ENCODE results near the gene CNTNAP5.

CNTNAP5 gene

DNA sequence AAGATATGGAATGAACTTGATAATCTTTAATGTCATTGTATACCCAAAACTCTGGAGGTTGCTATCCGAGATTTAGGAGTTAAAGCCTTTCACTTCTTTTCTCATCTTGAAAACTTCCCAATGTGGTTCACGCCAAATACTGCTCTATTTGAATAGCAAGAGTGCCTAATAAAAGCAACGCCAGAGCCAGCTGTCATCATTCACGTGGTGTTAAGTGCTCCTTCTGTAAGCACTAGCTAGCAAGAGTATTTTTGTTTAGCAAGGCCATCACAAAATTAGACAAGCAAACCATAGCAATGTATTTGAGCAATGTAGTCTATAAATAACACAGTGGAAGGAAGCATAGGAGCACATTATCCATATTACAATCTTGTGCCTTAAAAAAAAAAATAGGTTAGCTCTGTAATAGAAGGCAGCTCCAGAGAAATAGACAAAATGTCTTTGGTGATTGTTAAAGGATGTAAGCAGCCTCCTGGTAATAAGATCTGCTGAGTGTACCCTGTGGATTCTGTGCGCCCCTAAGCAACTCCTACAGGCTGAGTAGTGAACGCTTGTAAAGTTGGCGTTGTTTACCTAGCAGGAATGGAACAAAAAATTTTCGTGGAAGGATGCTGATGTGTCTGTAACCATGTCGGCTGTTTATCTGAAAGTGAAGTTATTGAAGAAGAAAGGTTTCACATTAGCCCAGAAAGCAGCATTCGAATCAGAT is 518.0 kb downstream of the CNTNAP5 start:
- Histone ChIP-seq H3K4me3 (ENCODE audit: low read length) (no peak overlapping the region), H3K9me3 (ENCODE audit: low read length) (no peaks in the 10 kb centered on the region), H3K4me1 (ENCODE audit: insufficient read depth, low read length) (no peaks in the 10 kb centered on the region), H2AFZ (ENCODE audit: low read depth, low read length) (no peak overlapping the region), H3K27me3 (ENCODE audit: insufficient read depth, low read length) (no peaks in the 10 kb centered on the region), H3K36me3 (ENCODE audit: insufficient read depth, low read length) (no peaks in the 10 kb centered on the region)

DNA sequence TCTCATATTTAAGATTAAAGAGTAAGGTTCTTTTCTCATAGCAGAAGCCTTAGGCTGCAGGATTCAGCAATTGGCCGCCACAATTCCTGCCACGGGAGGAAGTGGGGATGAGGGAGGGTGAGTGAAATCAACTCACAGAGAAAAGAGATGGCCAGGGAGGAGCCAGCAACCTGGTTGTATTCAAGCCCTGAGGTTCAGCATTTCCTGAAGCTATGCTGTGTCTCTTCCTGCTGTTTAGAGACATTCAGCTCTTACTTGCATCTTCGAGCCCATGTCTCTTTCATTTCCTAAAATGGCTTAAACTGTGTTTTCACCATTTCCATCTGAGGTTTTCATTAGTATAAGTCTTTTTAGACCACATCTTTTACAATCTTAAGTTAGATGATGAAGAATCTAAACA is 522.6 kb downstream of the CNTNAP5 start:
- H3K9me3 ChIP-seq (ENCODE audit: low read length): no peaks in the 10 kb centered on the region
- H3K27me3 ChIP-seq (ENCODE audit: insufficient read depth, low read length): no peaks in the 10 kb centered on the region
- H3K4me1 ChIP-seq (ENCODE audit: insufficient read depth, low read length): peaks cover 24% of the 10 kb centered on the region
- no peak overlapping the region for H3K4me3 ChIP-seq (ENCODE audit: low read length)
- no peaks in the 10 kb centered on the region for H3K36me3 ChIP-seq (ENCODE audit: insufficient read depth, low read length)
- no peak overlapping the region for H2AFZ ChIP-seq (ENCODE audit: low read depth, low read length)

DNA sequence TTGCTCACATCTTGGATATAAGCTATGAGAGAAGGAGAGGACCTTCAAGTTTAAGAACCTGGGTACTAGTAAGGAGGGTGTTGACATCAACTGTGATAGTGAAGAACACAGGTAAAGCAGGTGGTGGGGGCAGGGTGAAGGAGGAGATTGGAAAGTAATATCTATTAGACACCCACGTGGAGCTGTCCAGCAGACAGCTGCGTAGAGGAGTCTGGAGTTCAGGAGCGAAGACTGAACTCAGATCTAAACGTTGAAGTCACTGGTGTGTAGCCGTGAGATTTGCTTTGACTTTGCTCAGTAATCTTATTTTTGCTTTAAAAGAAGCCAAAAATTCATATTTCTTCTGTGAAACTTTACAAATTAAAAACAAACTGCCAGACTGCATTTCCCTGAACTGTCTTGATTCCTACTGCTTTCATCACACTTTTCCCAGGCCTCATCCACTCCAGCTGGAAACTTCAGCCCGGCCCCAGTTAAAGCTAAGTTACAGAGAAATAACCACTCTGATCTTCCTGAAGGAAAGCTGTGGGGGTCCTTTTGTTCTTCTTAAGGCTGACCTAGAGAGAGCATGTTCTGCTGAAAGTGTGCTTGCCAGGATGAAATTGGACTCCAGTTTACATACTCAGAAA is 533.3 kb downstream of the CNTNAP5 start:
- Histone ChIP-seq H3K4me1 (ENCODE audit: insufficient read depth, low read length) (no peaks in the 10 kb centered on the region), H3K9me3 (ENCODE audit: low read length) (no peaks in the 10 kb centered on the region), H3K36me3 (ENCODE audit: insufficient read depth, low read length) (no peaks in the 10 kb centered on the region), H2AFZ (ENCODE audit: low read depth, low read length) (no peak overlapping the region), H3K27me3 (ENCODE audit: insufficient read depth, low read length) (no peaks in the 10 kb centered on the region), H3K4me3 (ENCODE audit: low read length) (no peak overlapping the region)

DNA sequence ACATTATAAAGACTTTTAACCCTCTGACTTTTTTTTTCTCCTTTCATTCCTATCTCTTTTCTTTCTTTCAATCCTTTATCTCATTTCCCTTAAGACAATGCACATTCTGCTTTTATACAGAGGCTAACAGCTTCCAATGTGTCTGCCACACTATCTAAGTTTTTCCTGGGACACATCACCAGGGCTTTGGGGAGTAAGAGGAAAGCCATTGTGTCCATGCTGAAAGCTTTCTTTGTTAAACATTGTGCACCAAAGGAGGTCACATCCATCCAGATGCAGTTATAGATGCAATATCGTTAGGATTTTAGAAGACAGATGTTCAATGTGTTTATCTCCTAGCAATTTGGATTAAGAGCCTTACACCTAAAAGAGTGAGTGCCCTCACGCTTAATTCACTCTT is 534.1 kb downstream of the CNTNAP5 start:
- Histone ChIP-seq H3K4me1 (ENCODE audit: insufficient read depth, low read length) (no peaks in the 10 kb centered on the region), H3K27me3 (ENCODE audit: insufficient read depth, low read length) (no peaks in the 10 kb centered on the region), H3K4me3 (ENCODE audit: low read length) (no peak overlapping the region), H3K36me3 (ENCODE audit: insufficient read depth, low read length) (no peaks in the 10 kb centered on the region), H2AFZ (ENCODE audit: low read depth, low read length) (no peak overlapping the region), H3K9me3 (ENCODE audit: low read length) (no peaks in the 10 kb centered on the region)

DNA sequence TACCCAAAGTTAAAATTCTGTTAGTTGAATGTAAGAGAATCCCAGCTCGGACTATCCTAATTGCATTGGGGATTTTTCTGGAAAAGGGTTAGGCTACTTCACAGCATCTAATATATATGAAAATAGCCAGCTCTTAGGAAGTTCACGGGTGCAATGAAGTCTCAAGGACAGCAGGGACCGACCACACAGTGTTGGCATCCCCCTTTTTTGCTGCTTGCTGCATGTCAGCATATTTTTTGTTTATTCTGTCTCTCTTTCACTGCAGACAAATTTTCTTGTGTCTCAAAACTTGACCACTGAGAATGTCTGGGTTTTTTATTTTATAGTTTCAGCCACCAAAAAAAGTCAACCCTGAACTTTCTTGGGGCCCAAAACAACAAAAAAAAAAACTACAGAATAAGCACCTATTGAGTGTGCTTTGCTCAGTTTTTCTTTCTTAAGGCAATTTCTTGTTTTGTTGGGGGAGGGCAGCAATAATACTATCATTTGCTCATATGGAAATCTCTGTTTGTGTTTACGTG is 535.6 kb downstream of the CNTNAP5 start:
- Histone ChIP-seq H3K4me3 (ENCODE audit: low read length) (no peak overlapping the region), H2AFZ (ENCODE audit: low read depth, low read length) (no peak overlapping the region), H3K9me3 (ENCODE audit: low read length) (no peaks in the 10 kb centered on the region), H3K4me1 (ENCODE audit: insufficient read depth, low read length) (no peaks in the 10 kb centered on the region), H3K27me3 (ENCODE audit: insufficient read depth, low read length) (no peaks in the 10 kb centered on the region), H3K36me3 (ENCODE audit: insufficient read depth, low read length) (no peaks in the 10 kb centered on the region)

DNA sequence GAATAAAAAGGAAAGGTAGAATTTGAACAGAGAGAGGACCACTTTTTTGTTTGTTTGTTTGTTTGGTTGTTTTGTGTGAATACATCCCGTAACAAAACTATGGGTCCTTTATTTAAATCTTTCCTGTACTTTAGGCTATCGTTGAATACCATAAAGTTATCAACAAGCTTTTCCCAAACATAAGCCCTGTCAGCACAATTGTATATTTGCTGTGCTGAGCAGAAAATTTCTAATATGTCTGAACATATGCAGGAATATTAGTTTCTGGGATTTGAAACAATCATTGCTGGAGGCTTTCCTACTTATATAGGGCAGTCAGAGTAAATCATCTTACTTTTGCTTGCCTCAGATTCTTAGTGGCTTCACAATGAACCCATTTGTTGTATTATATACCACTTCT is 536.4 kb downstream of the CNTNAP5 start:
- no peak overlapping the region for H3K4me3 ChIP-seq (ENCODE audit: low read length)
- no peaks in the 10 kb centered on the region for H3K4me1 ChIP-seq (ENCODE audit: insufficient read depth, low read length)
- H3K27me3 ChIP-seq (ENCODE audit: insufficient read depth, low read length): no peaks in the 10 kb centered on the region
- H2AFZ ChIP-seq (ENCODE audit: low read depth, low read length): no peak overlapping the region
- H3K9me3 ChIP-seq (ENCODE audit: low read length): no peaks in the 10 kb centered on the region
- H3K36me3 ChIP-seq (ENCODE audit: insufficient read depth, low read length): no peaks in the 10 kb centered on the region

DNA sequence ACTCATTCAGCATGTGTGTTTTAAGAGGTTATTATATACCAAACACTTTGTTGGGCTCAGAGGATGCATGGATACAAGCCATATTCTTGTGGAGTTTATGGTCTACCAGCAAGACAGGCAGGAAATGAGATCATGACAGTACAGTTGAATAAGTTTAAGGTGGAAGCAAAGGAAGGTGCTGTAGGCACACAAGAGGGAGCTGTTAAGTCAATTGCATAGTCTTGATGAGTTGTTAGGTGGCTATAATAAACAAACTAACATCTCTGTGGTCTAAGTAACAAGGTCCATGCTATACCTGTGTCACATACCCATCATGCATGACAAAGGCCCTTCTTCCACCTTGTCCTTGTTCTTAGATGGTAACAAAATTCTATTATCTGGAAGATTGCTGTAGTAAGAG is 538.3 kb downstream of the CNTNAP5 start:
- H3K4me1 ChIP-seq (ENCODE audit: insufficient read depth, low read length): no peaks in the 10 kb centered on the region
- H2AFZ ChIP-seq (ENCODE audit: low read depth, low read length): no peak overlapping the region
- H3K27me3 ChIP-seq (ENCODE audit: insufficient read depth, low read length): no peaks in the 10 kb centered on the region
- H3K9me3 ChIP-seq (ENCODE audit: low read length): no peaks in the 10 kb centered on the region
- no peaks in the 10 kb centered on the region for H3K36me3 ChIP-seq (ENCODE audit: insufficient read depth, low read length)
- H3K4me3 ChIP-seq (ENCODE audit: low read length): no peak overlapping the region

DNA sequence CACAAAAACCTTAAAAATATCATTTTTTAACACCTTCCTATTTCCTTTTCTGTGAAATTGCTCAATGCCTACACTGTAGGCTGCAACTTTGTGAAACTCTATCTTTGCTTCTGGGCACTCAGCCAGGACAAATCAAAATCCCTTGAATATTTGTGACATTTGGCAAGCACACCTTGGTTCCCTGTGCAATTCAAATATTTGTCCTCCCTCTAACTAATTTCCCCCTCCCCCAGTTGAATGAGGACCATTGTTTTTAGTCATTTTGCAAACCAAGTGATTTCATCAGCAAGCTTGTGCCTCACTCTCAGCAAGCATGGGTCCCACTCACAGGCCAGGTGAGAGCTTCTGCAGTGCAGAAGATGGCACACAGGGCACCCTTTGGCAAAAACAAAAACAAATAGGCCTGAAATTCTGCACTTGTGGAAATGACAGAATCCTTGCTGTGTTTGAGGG is 541.5 kb downstream of the CNTNAP5 start:
- no peaks in the 10 kb centered on the region for H3K27me3 ChIP-seq (ENCODE audit: insufficient read depth, low read length)
- no peak overlapping the region for H3K4me3 ChIP-seq (ENCODE audit: low read length)
- no peaks in the 10 kb centered on the region for H3K36me3 ChIP-seq (ENCODE audit: insufficient read depth, low read length)
- H2AFZ ChIP-seq (ENCODE audit: low read depth, low read length): no peak overlapping the region
- no peaks in the 10 kb centered on the region for H3K9me3 ChIP-seq (ENCODE audit: low read length)
- no peaks in the 10 kb centered on the region for H3K4me1 ChIP-seq (ENCODE audit: insufficient read depth, low read length)

DNA sequence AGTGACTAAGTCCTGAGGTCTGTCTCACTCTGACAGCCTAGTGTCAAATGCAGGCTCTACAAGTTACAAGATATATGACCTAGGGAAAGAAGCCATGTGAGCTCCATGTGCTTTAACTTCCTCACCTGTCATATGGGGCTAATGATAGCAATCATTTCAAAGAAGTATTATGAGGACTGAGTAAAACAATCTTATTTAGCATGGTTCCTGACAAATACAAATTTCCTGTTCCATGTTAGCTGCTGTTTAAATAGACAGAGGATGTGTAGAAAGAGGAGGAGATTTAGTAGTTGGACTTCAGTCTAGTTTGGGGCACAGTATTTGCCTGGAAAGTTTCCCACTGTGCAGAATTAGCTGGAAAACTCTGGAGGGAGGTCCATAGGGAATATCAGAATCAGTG is 545.8 kb downstream of the CNTNAP5 start:
- H3K36me3 ChIP-seq (ENCODE audit: insufficient read depth, low read length): no peaks in the 10 kb centered on the region
- H3K27me3 ChIP-seq (ENCODE audit: insufficient read depth, low read length): no peaks in the 10 kb centered on the region
- H3K4me1 ChIP-seq (ENCODE audit: insufficient read depth, low read length): peaks cover 5% of the 10 kb centered on the region
- H3K4me3 ChIP-seq (ENCODE audit: low read length): no peak overlapping the region
- H3K9me3 ChIP-seq (ENCODE audit: low read length): no peaks in the 10 kb centered on the region
- H2AFZ ChIP-seq (ENCODE audit: low read depth, low read length): no peak overlapping the region

DNA sequence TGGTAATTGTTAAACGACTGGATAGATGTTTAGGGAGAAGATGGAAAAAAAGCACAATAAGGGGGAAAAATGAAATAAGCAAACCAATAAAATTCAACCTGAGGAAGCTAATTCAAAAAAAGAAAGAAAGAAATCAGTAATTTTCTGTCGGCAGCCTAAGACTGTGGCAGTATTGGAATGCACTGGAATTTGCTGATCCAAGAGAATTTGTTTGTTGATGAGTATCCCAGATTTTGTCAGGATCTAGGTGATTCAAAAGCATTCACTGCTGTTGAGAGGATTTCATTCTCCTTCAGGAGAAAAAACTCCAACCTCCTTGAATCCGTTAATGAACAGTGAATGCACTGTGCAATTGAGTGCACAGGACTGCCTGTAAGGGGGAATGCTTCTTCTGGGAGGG is 546.7 kb downstream of the CNTNAP5 start:
- Histone ChIP-seq H3K9me3 (ENCODE audit: low read length) (no peaks in the 10 kb centered on the region), H2AFZ (ENCODE audit: low read depth, low read length) (no peak overlapping the region), H3K4me1 (ENCODE audit: insufficient read depth, low read length) (peaks cover 5% of the 10 kb centered on the region), H3K27me3 (ENCODE audit: insufficient read depth, low read length) (no peaks in the 10 kb centered on the region), H3K36me3 (ENCODE audit: insufficient read depth, low read length) (no peaks in the 10 kb centered on the region), H3K4me3 (ENCODE audit: low read length) (no peak overlapping the region)

DNA sequence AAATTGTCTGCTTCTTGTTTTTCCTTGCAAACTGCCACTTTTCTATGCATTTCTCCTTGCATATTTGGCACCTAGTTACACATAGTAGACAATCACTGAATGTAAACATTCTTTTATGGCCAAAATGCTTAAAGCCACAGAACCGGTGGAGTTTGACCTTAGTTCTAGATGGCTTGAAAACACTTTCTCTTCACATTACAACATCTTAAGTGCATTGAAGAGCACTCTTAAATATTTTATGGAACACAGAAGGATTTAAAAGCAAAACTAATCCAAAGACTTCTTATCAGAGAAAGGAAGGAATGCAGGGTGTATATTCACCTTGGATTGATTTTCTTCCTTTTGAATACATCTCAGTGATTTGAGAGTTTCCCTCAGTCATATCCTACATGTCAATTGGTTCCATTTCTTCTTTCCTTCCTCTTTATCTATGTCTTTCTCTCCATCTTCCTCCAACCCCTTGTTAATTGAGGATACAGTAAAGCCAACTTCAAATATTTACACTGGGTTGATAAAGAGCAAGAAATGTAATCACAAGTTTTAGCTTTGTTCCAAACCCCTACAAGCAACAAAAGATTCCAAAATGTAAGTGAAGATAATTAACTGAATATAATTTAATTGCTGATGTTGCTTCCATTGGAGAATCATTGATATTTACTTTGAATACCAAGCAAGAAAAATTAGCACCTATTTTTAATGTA is 548.0 kb downstream of the CNTNAP5 start:
- Histone ChIP-seq H3K27me3 (ENCODE audit: insufficient read depth, low read length) (no peaks in the 10 kb centered on the region), H2AFZ (ENCODE audit: low read depth, low read length) (no peak overlapping the region), H3K9me3 (ENCODE audit: low read length) (no peaks in the 10 kb centered on the region), H3K4me1 (ENCODE audit: insufficient read depth, low read length) (peaks cover 5% of the 10 kb centered on the region), H3K36me3 (ENCODE audit: insufficient read depth, low read length) (no peaks in the 10 kb centered on the region), H3K4me3 (ENCODE audit: low read length) (no peak overlapping the region)

DNA sequence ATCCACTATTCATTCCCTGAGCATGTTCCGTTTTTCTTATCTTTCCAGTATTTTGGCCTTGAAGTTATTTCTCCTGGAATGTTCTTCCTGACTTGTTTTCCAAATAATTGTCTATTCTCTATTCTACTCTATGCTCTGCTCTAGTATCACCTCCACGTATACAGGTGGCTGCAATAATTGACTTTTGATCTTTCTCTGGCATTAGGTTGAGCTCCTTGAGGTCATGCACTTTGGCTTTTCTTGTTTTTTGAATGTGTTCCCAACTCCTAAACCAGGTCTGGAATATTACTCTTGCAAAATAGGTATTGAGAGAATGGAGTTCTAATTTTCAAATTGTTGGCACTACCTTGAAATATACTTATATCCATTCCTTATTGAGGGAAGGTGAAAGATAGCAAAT is 550.4 kb downstream of the CNTNAP5 start:
- Histone ChIP-seq H3K36me3 (ENCODE audit: insufficient read depth, low read length) (no peaks in the 10 kb centered on the region), H3K4me3 (ENCODE audit: low read length) (no peak overlapping the region), H3K9me3 (ENCODE audit: low read length) (no peaks in the 10 kb centered on the region), H3K27me3 (ENCODE audit: insufficient read depth, low read length) (no peaks in the 10 kb centered on the region), H3K4me1 (ENCODE audit: insufficient read depth, low read length) (peaks cover 5% of the 10 kb centered on the region), H2AFZ (ENCODE audit: low read depth, low read length) (no peak overlapping the region)

DNA sequence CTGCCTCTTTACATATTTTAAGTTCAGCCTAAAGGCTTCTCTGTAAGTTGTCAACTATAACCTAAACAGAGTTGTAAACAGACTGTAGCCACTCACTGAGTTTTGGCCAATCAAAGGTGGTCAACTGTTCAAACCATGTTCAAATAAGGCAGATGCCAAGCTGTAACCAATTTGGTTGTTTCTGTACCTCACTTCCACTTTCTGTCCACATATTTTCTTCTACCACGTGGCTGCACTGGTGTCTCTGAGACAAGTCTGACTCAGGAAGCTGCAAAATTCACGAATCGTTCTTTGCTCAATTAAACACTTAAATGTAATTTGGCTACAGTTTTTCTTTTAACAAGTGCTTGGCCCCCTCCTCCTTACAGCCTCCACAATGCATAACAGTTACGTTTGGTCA is 555.2 kb downstream of the CNTNAP5 start:
- Histone ChIP-seq H3K4me1 (ENCODE audit: insufficient read depth, low read length) (peaks cover 1% of the 10 kb centered on the region), H3K9me3 (ENCODE audit: low read length) (no peaks in the 10 kb centered on the region), H3K4me3 (ENCODE audit: low read length) (no peak overlapping the region)

More for the DNA sequence above, 555.2 kb downstream of the CNTNAP5 start:
- no peaks in the 10 kb centered on the region for H3K36me3 ChIP-seq (ENCODE audit: insufficient read depth, low read length)
- no peak overlapping the region for H2AFZ ChIP-seq (ENCODE audit: low read depth, low read length)
- no peaks in the 10 kb centered on the region for H3K27me3 ChIP-seq (ENCODE audit: insufficient read depth, low read length)
